GM23338 (cell line): ENCODE results near the gene ABCG2. TPM values are rescaled to one million over a fixed set of nuclear protein-coding genes. Genes with fewer than 3 reads are reported as not detected.
A peak's percentile ranks its signal among the peaks of the same experiment; 100 is the strongest.

ENCODE experiments used
- ATAC-seq: fragments of 200-7000 bp; cut with Tn5 transposase; 3 replicates; pipeline ENCODE4 v1.9.1; 2020
- DNase-seq: peaks from one replicate; pipeline ENCODE4 v3.0.0-alpha.2; 2015; ENCODE audit warnings: low spot score
- H2AFZ ChIP-seq: fragments of 200-600 bp; sonication (generic); 2 replicates; pipeline ENCODE4 v1.8.0; 2016; ENCODE audit warnings: antibody characterized with exemption, mild to moderate bottlenecking, moderate library complexity
- H3F3A ChIP-seq: fragments of 200-600 bp; sonication (generic); replicated peaks from 2 replicates; pipeline ENCODE4 v1.8.0; 2017; ENCODE audit warnings: antibody characterized with exemption, mixed run types, low read depth
- H3K27ac ChIP-seq: fragments of 200-600 bp; sonication (generic); 2 replicates; pipeline ENCODE4 v1.6.1; 2016; ENCODE audit warnings: low read depth
- H3K27me3 ChIP-seq: fragments of 200-600 bp; sonication (generic); 2 replicates; pipeline ENCODE4 v1.8.0; 2016; ENCODE audit warnings: mild to moderate bottlenecking, mixed run types, moderate library complexity; ENCODE audit not compliant: insufficient read depth
- H3K36me3 ChIP-seq: fragments of 200-600 bp; sonication (generic); 2 replicates; pipeline ENCODE4 v1.8.0; 2016; ENCODE audit warnings: mild to moderate bottlenecking; ENCODE audit not compliant: insufficient read depth
- H3K4me1 ChIP-seq: fragments of 200-600 bp; sonication (generic); 2 replicates; pipeline ENCODE4 v1.8.0; 2016; ENCODE audit warnings: mild to moderate bottlenecking, moderate library complexity; ENCODE audit not compliant: insufficient read depth
- H3K4me2 ChIP-seq: fragments of 200-600 bp; sonication (generic); 2 replicates; pipeline ENCODE4 v1.7.1; 2017; ENCODE audit warnings: mixed run types
- H3K4me3 ChIP-seq: fragments of 200-600 bp; sonication (generic); 2 replicates; pipeline ENCODE4 v1.6.1; 2016; ENCODE audit warnings: mixed run types
- H3K79me2 ChIP-seq: fragments of 200-600 bp; sonication (generic); replicated peaks from 2 replicates; pipeline ENCODE4 v1.8.0; 2017; ENCODE audit warnings: mild to moderate bottlenecking; ENCODE audit not compliant: insufficient read depth
- H3K9me2 ChIP-seq: fragments of 200-600 bp; sonication (generic); 2 replicates; pipeline ENCODE4 v1.8.0; 2017; ENCODE audit not compliant: insufficient read depth
- H4K20me1 ChIP-seq: fragments of 200-600 bp; sonication (generic); replicated peaks from 2 replicates; pipeline ENCODE4 v1.8.0; 2017; ENCODE audit warnings: mild to moderate bottlenecking; ENCODE audit not compliant: insufficient read depth
- H3K27ac Mint-ChIP-seq: 2 replicates; pipeline ENCODE4 v1.8.0; 2020; ENCODE audit warnings: inconsistent platforms, mild to moderate bottlenecking, moderate library complexity, mixed read lengths
- H3K27me3 Mint-ChIP-seq: 3 replicates; pipeline ENCODE4 v1.8.0; 2022; ENCODE audit warnings: low read depth, mild to moderate bottlenecking, moderate library complexity, mixed read lengths, inconsistent platforms; ENCODE audit not compliant: insufficient read depth, poor library complexity
- H3K36me3 Mint-ChIP-seq: 3 replicates; pipeline ENCODE4 v1.8.0; 2021; ENCODE audit warnings: low read depth, mild to moderate bottlenecking, inconsistent platforms, moderate library complexity, mixed read lengths
- H3K4me1 Mint-ChIP-seq: 3 replicates; pipeline ENCODE4 v1.8.0; 2020; ENCODE audit warnings: mild to moderate bottlenecking, inconsistent platforms, mixed read lengths
- H3K4me3 Mint-ChIP-seq: 3 replicates; pipeline ENCODE4 v1.8.0; 2021; ENCODE audit warnings: moderate library complexity, mild to moderate bottlenecking, inconsistent platforms, mixed read lengths
- H3K9me3 Mint-ChIP-seq: 3 replicates; pipeline ENCODE4 v1.8.0; 2020; ENCODE audit warnings: moderate library complexity, mild to moderate bottlenecking, inconsistent platforms, mixed read lengths
- CREB1 ChIP-seq: fragments of 250-450 bp; sonication (Bioruptor Pico); IDR thresholded peaks from 2 replicates; pipeline ENCODE4 v1.5.0; 2020; ENCODE audit warnings: low read depth, mild to moderate bottlenecking, moderate library complexity
- CTCF ChIP-seq, 2 experiments: fragments of 200-600 bp in 1 of 2; sonication (generic) in 1 of 2; conservative IDR thresholded peaks; 2 replicates each; pipeline versions ENCODE4 v1.5.1 to v1.6.1; 2016 to 2017; ENCODE audit warnings: antibody characterized with exemption in 2 of 2, low read depth in 2 of 2, mild to moderate bottlenecking in 2 of 2, moderate library complexity in 1 of 2
- ETS1 ChIP-seq: IDR thresholded peaks from 2 replicates; pipeline ENCODE4 v1.6.1; 2016; ENCODE audit warnings: antibody characterized with exemption
- EZH2 ChIP-seq: fragments of 200-600 bp; sonication (generic); IDR thresholded peaks from one replicate; pipeline ENCODE4 v1.8.0; 2017; ENCODE audit warnings: antibody characterized with exemption, mild to moderate bottlenecking, low read depth; ENCODE audit not compliant: unreplicated experiment
- EZH2phosphoT487 ChIP-seq: fragments of 200-600 bp; sonication (generic); IDR thresholded peaks from one replicate; pipeline ENCODE4 v1.8.1; 2018; ENCODE audit warnings: antibody characterized with exemption; ENCODE audit not compliant: unreplicated experiment
- JUNB ChIP-seq: IDR thresholded peaks from one replicate; pipeline ENCODE4 v1.6.1; 2016; ENCODE audit warnings: antibody characterized with exemption; ENCODE audit not compliant: unreplicated experiment
- NANOG ChIP-seq: IDR thresholded peaks from 2 replicates; pipeline ENCODE4 v1.6.1; 2016; ENCODE audit warnings: antibody characterized with exemption, borderline replicate concordance
- POLR2AphosphoS5 ChIP-seq: IDR thresholded peaks from 2 replicates; pipeline ENCODE4 v1.6.1; 2016; ENCODE audit warnings: antibody characterized with exemption, low read depth
- REST ChIP-seq: IDR thresholded peaks from one replicate; pipeline ENCODE4 v1.6.1; 2018; ENCODE audit warnings: antibody characterized with exemption; ENCODE audit not compliant: unreplicated experiment
- STAT1 ChIP-seq: IDR thresholded peaks from one replicate; pipeline ENCODE4 v1.6.1; 2016; ENCODE audit warnings: antibody characterized with exemption; ENCODE audit not compliant: unreplicated experiment
- ZNF114 ChIP-seq: fragments of 250-450 bp; sonication (Bioruptor Pico); IDR thresholded peaks from 2 replicates; pipeline ENCODE4 v1.5.0; 2020; ENCODE audit warnings: mild to moderate bottlenecking, moderate library complexity
- ZNF331 ChIP-seq: fragments of 250-450 bp; sonication (Bioruptor Pico); IDR thresholded peaks from 2 replicates; pipeline ENCODE4 v1.5.0; 2020; ENCODE audit warnings: low read depth, mild to moderate bottlenecking, moderate library complexity
- ZNF462 ChIP-seq: fragments of 250-450 bp; sonication (Bioruptor Pico); IDR thresholded peaks from 2 replicates; pipeline ENCODE4 v1.5.0; 2020; ENCODE audit warnings: mild to moderate bottlenecking, moderate library complexity
- polyA plus RNA-seq: library from polyadenylated mRNA; unstranded; fragments of >200 nt; fragmentation: Nextera tagmentation; extraction: Ambion mirVana; gene quantifications from 2 replicates; pipeline ENCODE4 v1.2.1, GENCODE V29; 2016
- total RNA-seq: library from RNA; depleted of rRNA; stranded (reverse); fragments of >200 nt; shearing (Covaris generic); gene quantifications from 2 replicates; pipeline ENCODE4 v1.2.3, GENCODE V29; 2014

The ABCG2 gene
- total and polyA plus RNA-seq, 2 experiments from 2014 or later: 1.5 to 10.6 TPM

- Histone ChIP-seq H2AFZ (peak overlapping the region; percentile 96; the same call in 1 of the 2 replicates), H3K4me3 (no peak overlapping the region), H3K9me2 (0 out of 2 replicates have a peak, but pooled peaks cover 4% of the 10 kb centered on the region), H3K4me2 (no peak overlapping the region), H3K4me1 (peaks cover 14% of the 10 kb centered on the region), H3F3A (no peaks in the 10 kb centered on the region), H3K27ac (no peak overlapping the region; the same call in 1 of the 2 replicates), H3K27me3 (no peaks in the 10 kb centered on the region), H3K36me3 (no peaks in the 10 kb centered on the region), H4K20me1 (no peaks in the 10 kb centered on the region), H3K79me2 (no peaks in the 10 kb centered on the region)
- DNase-seq (no peak), ATAC-seq (no peak)
- peaks cover 4% of the 10 kb centered on the region; the same call in 1 of the 3 replicates for H3K36me3 Mint-ChIP-seq
- peaks cover 4% of the 10 kb centered on the region for H3K27me3 Mint-ChIP-seq
- no peak overlapping the region for H3K27ac Mint-ChIP-seq
- no peak overlapping the region for H3K4me3 Mint-ChIP-seq
- H3K9me3 Mint-ChIP-seq: no peaks in the 10 kb centered on the region
- no peak for TF ChIP-seq STAT1
- no peak for TF ChIP-seq NANOG
- no peak for TF ChIP-seq CTCF (conservative IDR thresholded peaks at IDR 0.05; ENCODE audit: low read depth in 2 of 2)
- TF ChIP-seq EZH2: no peak
- TF ChIP-seq ZNF462: no peak
- no peak for TF ChIP-seq CREB1 (CRISPR knock-in tag)
- TF ChIP-seq ZNF331 (CRISPR knock-in tag): no peak
- no peak for TF ChIP-seq POLR2AphosphoS5
- no peak for TF ChIP-seq EZH2phosphoT487
- no peak for TF ChIP-seq JUNB
- TF ChIP-seq REST: no peak
- TF ChIP-seq ETS1: no peak
- TF ChIP-seq ZNF114 (CRISPR knock-in tag): no peak
- H3K4me1 Mint-ChIP-seq: peaks cover 18% of the 10 kb centered on the region
Observed at GRCh38 chr4:88179261-88179660, 20.8 kb upstream of the ABCG2 start.
